ENCODE measurements around the gene NOS1.

Gene NOS1

DNA sequence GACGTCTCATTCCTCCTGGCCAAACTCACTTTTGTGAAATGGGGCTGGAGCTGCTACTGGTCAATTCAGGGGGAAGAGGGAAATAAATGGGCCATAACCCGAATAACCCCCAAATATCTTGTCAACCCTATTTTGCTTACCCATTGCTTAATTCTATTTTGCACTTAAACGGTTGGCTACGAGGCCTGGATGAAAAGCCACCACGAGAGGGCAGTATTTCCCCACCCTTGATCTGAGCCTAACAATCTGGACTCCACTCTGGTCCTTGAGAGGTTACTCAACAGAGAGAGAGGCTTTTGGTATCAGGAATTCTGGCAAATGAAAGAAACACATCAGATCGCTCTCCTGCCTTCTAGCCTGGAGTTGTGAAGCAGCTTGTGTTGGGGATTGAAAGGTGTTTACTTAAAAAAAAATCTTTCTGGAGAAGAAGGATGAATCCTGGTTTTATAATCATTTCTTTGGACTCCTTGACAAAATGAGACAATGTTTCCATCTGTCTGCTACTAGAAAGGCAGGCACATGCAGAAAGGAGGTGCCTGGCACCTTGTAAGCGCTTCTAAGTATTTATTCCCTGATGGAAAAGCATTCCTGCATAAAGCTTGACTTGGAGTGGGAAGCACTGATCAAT lies 148.7 kb downstream of the NOS1 start:
- TF ChIP-seq, protein P1, sequence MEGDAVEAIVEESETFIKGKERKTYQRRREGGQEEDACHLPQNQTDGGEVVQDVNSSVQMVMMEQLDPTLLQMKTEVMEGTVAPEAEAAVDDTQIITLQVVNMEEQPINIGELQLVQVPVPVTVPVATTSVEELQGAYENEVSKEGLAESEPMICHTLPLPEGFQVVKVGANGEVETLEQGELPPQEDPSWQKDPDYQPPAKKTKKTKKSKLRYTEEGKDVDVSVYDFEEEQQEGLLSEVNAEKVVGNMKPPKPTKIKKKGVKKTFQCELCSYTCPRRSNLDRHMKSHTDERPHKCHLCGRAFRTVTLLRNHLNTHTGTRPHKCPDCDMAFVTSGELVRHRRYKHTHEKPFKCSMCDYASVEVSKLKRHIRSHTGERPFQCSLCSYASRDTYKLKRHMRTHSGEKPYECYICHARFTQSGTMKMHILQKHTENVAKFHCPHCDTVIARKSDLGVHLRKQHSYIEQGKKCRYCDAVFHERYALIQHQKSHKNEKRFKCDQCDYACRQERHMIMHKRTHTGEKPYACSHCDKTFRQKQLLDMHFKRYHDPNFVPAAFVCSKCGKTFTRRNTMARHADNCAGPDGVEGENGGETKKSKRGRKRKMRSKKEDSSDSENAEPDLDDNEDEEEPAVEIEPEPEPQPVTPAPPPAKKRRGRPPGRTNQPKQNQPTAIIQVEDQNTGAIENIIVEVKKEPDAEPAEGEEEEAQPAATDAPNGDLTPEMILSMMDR (IDR thresholded peaks at IDR 0.05; ENCODE audit: insufficient read depth, low read length, missing control alignments): peak; percentile 79
- peak; percentile 36 for DNase-seq (ENCODE audit: low read depth, low spot score)
- CTCF ChIA-PET: interaction anchor here (0.8 to 9.2 kb wide), 25 partner anchors 7 to 645 kb away, joined by 3 to 163 read pairs (median 7); no protein-coding TSS in a partner anchor
- no peak overlapping the region for H3K4me3 ChIP-seq (ENCODE audit: low read depth, low read length)
- POLR2A ChIA-PET: no interaction called here

DNA sequence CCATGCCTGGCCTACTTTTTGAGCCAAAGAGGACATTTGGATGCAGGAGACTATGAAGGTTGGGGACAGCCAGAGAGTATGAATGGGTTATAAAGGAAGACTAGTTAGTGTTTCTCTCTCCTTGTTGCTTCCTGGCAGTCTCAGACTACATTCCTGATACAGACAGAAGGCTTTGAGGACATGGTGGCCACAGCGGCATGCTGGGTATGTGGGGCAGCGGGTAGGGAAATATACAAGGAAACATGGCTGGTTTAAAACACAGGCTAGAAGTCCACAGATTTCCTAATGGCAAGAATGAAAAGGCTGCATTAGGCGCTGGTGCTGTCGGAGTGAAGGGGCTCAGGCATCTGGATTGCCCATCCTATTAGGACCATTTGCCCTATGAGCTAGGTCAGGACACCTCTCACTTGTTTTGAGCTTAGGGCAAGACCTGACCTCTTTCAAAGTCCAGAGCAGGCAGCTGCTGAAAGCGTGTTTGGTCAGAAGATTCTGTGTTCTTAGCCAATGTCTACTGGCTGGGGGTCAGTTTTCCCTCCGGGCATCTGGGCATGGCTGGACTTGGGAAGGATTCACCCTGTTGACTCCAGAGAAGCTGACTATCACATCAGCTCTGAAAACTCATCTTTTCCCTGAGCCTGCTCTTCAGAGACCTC lies 151.0 kb downstream of the NOS1 start:
- TF ChIP-seq, protein P1 (IDR thresholded peaks at IDR 0.05; ENCODE audit: insufficient read depth, low read length, missing control alignments): no peak
- no peak for DNase-seq (ENCODE audit: low read depth, low spot score)
- CTCF ChIA-PET: interaction anchor here (1.1 to 9.2 kb wide), 10 partner anchors 10 to 647 kb away, joined by 3 to 163 read pairs (median 26); no protein-coding TSS in a partner anchor
- POLR2A ChIA-PET: no interaction called here
- no peak overlapping the region for H3K4me3 ChIP-seq (ENCODE audit: low read depth, low read length)

DNA sequence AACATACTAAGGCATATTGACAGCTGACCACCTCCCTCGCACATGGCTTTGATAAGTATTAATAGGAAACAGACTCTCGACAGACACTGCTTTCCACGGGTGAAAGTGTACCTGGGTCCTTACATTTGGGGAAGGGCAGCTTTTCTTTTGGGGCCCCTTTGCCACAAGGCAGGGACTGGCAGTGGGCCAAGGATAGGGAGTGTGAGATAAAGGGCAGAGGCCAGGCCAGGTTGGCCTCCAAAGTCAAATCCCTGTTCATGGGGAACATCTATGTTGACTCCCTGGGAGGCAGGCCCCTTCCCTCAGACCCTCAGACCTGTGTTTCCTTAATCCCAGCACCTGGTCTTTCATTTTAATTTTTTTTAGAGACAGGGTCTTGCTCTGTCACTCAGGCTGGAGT lies 151.8 kb downstream of the NOS1 start:
- POLR2A ChIA-PET: no interaction called here
- CTCF ChIA-PET: interaction anchor here (0.5 to 9.2 kb wide), 4 partner anchors 21 to 648 kb away, joined by 3 to 163 read pairs (median 110); no protein-coding TSS in a partner anchor
- H3K4me3 ChIP-seq (ENCODE audit: low read depth, low read length): no peak overlapping the region
- no peak for DNase-seq (ENCODE audit: low read depth, low spot score)
- TF ChIP-seq, protein P1 (IDR thresholded peaks at IDR 0.05; ENCODE audit: insufficient read depth, low read length, missing control alignments): no peak

DNA sequence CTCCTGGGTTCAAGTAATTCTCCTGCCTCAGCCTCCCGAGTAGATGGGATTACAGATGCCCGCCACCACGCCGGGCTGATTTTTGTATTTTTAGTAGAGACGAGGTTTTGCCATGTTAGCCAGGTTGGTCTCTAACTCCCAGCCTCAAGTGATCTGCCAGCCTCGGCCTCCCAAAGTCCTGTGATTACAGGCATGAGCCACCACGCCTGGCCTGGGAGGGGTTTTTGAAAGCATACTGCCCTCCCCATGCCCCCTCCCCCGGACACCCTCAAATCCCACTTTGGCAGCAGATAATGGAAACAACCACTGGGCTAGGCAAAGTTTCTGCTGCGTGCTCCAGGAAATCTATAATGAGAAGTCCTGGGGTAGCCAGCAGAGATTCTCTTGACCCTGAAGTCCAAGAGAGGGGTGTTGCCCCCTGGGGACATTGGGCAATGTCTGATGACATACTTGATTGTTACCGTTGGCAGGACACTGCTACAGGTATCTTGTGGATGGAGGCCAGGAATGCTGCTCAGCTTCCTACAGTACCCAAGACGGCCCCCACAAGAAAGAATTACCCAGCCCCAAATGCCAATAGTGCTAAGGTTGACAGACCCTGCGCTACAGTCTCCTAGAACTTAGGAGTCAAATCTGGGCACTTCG lies 152.5 kb downstream of the NOS1 start:
- POLR2A ChIA-PET: no interaction called here
- TF ChIP-seq, protein P1 (IDR thresholded peaks at IDR 0.05; ENCODE audit: insufficient read depth, low read length, missing control alignments): no peak
- H3K4me3 ChIP-seq (ENCODE audit: low read depth, low read length): no peak overlapping the region
- CTCF ChIA-PET: interaction anchor here (0.5 to 9.2 kb wide), 4 partner anchors 22 to 649 kb away, joined by 3 to 163 read pairs (median 110); no protein-coding TSS in a partner anchor
- DNase-seq (ENCODE audit: low read depth, low spot score): no peak

DNA sequence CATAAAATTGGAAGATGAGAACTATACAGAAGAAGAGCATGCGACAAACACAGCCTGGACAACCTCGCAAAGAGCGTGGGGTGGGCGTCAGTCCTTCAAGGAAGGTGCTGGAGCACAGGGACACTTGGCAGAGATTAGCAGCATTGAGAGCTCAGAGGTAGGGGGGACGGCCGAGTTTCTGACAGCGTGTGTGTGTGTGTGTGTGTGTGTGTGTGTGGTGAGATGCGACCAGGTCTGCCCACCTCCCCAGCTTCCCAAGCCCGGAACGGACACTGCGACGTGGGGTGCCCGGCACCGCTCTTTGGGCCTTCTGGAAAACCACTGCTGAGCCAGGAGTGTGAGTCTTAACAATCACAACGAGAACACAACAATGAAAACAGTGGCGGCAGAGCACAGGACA lies 153.2 kb downstream of the NOS1 start:
- CTCF ChIA-PET: interaction anchor here (8.2 to 9.2 kb wide), 2 partner anchors 643 to 650 kb away, joined by 163 read pairs; no protein-coding TSS in a partner anchor
- TF ChIP-seq, protein P1 (IDR thresholded peaks at IDR 0.05; ENCODE audit: insufficient read depth, low read length, missing control alignments): no peak
- DNase-seq (ENCODE audit: low read depth, low spot score): no peak
- H3K4me3 ChIP-seq (ENCODE audit: low read depth, low read length): no peak overlapping the region
- POLR2A ChIA-PET: no interaction called here

DNA sequence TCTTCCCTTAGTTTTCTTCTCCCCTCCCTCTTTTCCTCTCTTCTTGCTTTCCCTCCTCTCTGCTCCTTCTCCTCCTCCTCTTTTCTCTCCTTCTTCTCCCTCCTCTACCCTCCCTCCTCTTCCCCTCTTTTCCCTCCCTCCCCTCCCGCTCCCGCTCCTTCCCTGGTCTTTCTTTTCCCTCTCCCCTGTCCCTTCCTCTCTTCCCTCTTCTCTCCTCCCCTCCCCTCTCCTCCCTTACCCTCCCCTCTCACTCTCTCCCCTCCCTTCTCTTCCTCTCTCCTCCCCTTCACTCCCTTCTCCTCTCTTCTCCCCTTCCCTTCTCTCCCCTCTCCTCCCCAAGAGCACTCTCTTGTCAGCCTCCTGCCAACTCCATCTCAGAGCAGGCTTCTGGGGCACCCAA lies 153.8 kb downstream of the NOS1 start:
- CTCF ChIA-PET: interaction anchor here (8.2 to 9.2 kb wide), 2 partner anchors 643 to 650 kb away, joined by 163 read pairs; no protein-coding TSS in a partner anchor
- POLR2A ChIA-PET: no interaction called here
- no peak for DNase-seq (ENCODE audit: low read depth, low spot score)
- no peak overlapping the region for H3K4me3 ChIP-seq (ENCODE audit: low read depth, low read length)
- TF ChIP-seq, protein P1 (IDR thresholded peaks at IDR 0.05; ENCODE audit: insufficient read depth, low read length, missing control alignments): no peak

Data from AG04449 (cell line).